HepG2 (cell line): Measurements from ENCODE around the gene GLYATL1B. TPM values are rescaled to one million over a fixed set of nuclear protein-coding genes. Genes with fewer than 3 reads are reported as not detected.

Experiments used
- BCLAF1 ChIP-seq: fragments of 450-650 bp; IDR thresholded peaks from 2 replicates; pipeline ENCODE4 v1.6.1; 2017; ENCODE audit warnings: mild to moderate bottlenecking
- ETV6 ChIP-seq: sonication (generic); formaldehyde crosslinking; conservative IDR thresholded peaks from 2 replicates; pipeline ENCODE4 v1.4.0; 2020; ENCODE audit warnings: missing genetic modification reagents
- FOXJ3 ChIP-seq: sonication (generic); formaldehyde crosslinking; IDR thresholded peaks from 2 replicates; pipeline ENCODE4 v1.4.0; 2020; ENCODE audit warnings: missing genetic modification reagents, mild to moderate bottlenecking, borderline replicate concordance
- KDM6A ChIP-seq: IDR thresholded peaks from 2 replicates; pipeline ENCODE4 v1.6.1; 2016; ENCODE audit warnings: low read depth
- RXRA ChIP-seq: sonication (generic); formaldehyde crosslinking; IDR thresholded peaks from 2 replicates; pipeline ENCODE4 v1.5.1; 2020; ENCODE audit warnings: missing genetic modification reagents
- TEAD3 ChIP-seq: optimal IDR thresholded peaks from 2 replicates; pipeline ENCODE3; 2016; ENCODE audit warnings: borderline replicate concordance
- ZBTB42 ChIP-seq: sonication (generic); formaldehyde crosslinking; IDR thresholded peaks from 2 replicates; pipeline ENCODE4 v1.5.0; 2020; ENCODE audit warnings: mild to moderate bottlenecking, missing genetic modification reagents
- ZFP91 ChIP-seq: sonication (generic); formaldehyde crosslinking; IDR thresholded peaks from 2 replicates; pipeline ENCODE4 v1.9.0; 2022; ENCODE audit warnings: missing genetic modification reagents, mild to moderate bottlenecking, borderline replicate concordance
- ZKSCAN5 ChIP-seq: sonication (generic); formaldehyde crosslinking; IDR thresholded peaks from 2 replicates; pipeline ENCODE4 v1.5.1; 2020; ENCODE audit warnings: mild to moderate bottlenecking, missing genetic modification reagents
- ZKSCAN8 ChIP-seq: IDR thresholded peaks from 2 replicates; pipeline ENCODE4 v1.6.1; 2016; ENCODE audit warnings: borderline replicate concordance, missing genetic modification reagents, missing compliant biosample characterization
- ZNF251 ChIP-seq: sonication (generic); formaldehyde crosslinking; IDR thresholded peaks from 2 replicates; pipeline ENCODE4 v1.9.0; 2021; ENCODE audit warnings: mild to moderate bottlenecking, missing genetic modification reagents
- ZNF30 ChIP-seq: sonication (generic); formaldehyde crosslinking; IDR thresholded peaks from 2 replicates; pipeline ENCODE4 v1.5.0; 2020; ENCODE audit warnings: mild to moderate bottlenecking, missing genetic modification reagents
- ZNF780A ChIP-seq: sonication (generic); formaldehyde crosslinking; IDR thresholded peaks from 2 replicates; pipeline ENCODE4 v1.8.0; 2022; ENCODE audit warnings: mild to moderate bottlenecking, missing genetic modification reagents, moderate library complexity
- ZSCAN25 ChIP-seq: sonication (generic); formaldehyde crosslinking; IDR thresholded peaks from 2 replicates; pipeline ENCODE4 v1.8.0; 2022; ENCODE audit warnings: mild to moderate bottlenecking, missing genetic modification reagents
- polyA plus RNA-seq, 8 experiments: library from polyadenylated mRNA; depleted of rRNA in 3 of 8; stranded (reverse) in 7 of 8; unstranded in 1 of 8; fragments of >200 nt; fragmentation: Illumina TruSeq in 4 of 8; extraction: Trizol in 4 of 8; gene quantifications; 2 replicates each; pipeline versions ENCODE4 v1.2.1 to v1.2.3, GENCODE V29; 2011 to 2016; ENCODE audit warnings: low read depth in 4 of 8, missing spikeins in 1 of 8, mixed read lengths in 1 of 8; ENCODE audit not compliant: insufficient read depth in 1 of 8
- total RNA-seq, 5 experiments: library from RNA; depleted of rRNA; stranded (reverse); fragments of >200 nt; fragmentation: Illumina TruSeq; extraction: Trizol; gene quantifications; 2 replicates each; pipeline ENCODE4 v1.2.3, GENCODE V29; 2016; ENCODE audit warnings: low read depth in 1 of 5
- TF ChIP-seq, protein P1 (sequence below): sonication (generic); formaldehyde crosslinking; IDR thresholded peaks from 2 replicates; pipeline ENCODE4 v1.5.0; 2020; ENCODE audit warnings: mild to moderate bottlenecking, missing genetic modification reagents
- TF ChIP-seq, protein P2 (sequence below): sonication (generic); formaldehyde crosslinking; IDR thresholded peaks from 2 replicates; pipeline ENCODE4 v1.4.0; 2020; ENCODE audit warnings: mild to moderate bottlenecking, missing genetic modification reagents
- TF ChIP-seq, protein P3 (sequence below): sonication (generic); formaldehyde crosslinking; IDR thresholded peaks from 2 replicates; pipeline ENCODE4 v1.4.0; 2020; ENCODE audit warnings: missing genetic modification reagents, borderline replicate concordance

The GLYATL1B gene
- total and polyA plus RNA-seq, 2 of the 13 experiments (the other 11 are each of a cell fraction or from before 2014, with no cell fraction given) = not detected

GRCh38 chr11:59135648-59136461 lies 49.7 kb downstream of the GLYATL1B start (continued):
- TF ChIP-seq TEAD3 (peak; percentile 49), KDM6A (CRISPR knock-in tag) (peak; percentile 5; the same call in 1 of the 2 replicates), ZKSCAN8 (CRISPR knock-in tag) (no peak), ZBTB42 (CRISPR knock-in tag) (no peak), ETV6 (CRISPR knock-in tag) (no peak), ZKSCAN5 (CRISPR knock-in tag) (no peak), ZNF251 (CRISPR knock-in tag) (no peak), BCLAF1 (no peak), ZFP91 (CRISPR knock-in tag) (no peak; the same call in 1 of the 2 replicates), FOXJ3 (CRISPR knock-in tag) (no peak), ZSCAN25 (CRISPR knock-in tag) (no peak), ZNF780A (CRISPR knock-in tag) (no peak), RXRA (CRISPR knock-in tag) (peak; percentile 42; the same call in 1 of the 2 replicates), ZNF30 (CRISPR knock-in tag) (no peak)
- TF ChIP-seq, protein P1, sequence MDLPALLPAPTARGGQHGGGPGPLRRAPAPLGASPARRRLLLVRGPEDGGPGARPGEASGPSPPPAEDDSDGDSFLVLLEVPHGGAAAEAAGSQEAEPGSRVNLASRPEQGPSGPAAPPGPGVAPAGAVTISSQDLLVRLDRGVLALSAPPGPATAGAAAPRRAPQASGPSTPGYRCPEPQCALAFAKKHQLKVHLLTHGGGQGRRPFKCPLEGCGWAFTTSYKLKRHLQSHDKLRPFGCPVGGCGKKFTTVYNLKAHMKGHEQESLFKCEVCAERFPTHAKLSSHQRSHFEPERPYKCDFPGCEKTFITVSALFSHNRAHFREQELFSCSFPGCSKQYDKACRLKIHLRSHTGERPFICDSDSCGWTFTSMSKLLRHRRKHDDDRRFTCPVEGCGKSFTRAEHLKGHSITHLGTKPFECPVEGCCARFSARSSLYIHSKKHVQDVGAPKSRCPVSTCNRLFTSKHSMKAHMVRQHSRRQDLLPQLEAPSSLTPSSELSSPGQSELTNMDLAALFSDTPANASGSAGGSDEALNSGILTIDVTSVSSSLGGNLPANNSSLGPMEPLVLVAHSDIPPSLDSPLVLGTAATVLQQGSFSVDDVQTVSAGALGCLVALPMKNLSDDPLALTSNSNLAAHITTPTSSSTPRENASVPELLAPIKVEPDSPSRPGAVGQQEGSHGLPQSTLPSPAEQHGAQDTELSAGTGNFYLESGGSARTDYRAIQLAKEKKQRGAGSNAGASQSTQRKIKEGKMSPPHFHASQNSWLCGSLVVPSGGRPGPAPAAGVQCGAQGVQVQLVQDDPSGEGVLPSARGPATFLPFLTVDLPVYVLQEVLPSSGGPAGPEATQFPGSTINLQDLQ = no peak
- TF ChIP-seq, protein P2, sequence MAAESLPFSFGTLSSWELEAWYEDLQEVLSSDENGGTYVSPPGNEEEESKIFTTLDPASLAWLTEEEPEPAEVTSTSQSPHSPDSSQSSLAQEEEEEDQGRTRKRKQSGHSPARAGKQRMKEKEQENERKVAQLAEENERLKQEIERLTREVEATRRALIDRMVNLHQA (CRISPR knock-in tag) = no peak
- TF ChIP-seq, protein P3, sequence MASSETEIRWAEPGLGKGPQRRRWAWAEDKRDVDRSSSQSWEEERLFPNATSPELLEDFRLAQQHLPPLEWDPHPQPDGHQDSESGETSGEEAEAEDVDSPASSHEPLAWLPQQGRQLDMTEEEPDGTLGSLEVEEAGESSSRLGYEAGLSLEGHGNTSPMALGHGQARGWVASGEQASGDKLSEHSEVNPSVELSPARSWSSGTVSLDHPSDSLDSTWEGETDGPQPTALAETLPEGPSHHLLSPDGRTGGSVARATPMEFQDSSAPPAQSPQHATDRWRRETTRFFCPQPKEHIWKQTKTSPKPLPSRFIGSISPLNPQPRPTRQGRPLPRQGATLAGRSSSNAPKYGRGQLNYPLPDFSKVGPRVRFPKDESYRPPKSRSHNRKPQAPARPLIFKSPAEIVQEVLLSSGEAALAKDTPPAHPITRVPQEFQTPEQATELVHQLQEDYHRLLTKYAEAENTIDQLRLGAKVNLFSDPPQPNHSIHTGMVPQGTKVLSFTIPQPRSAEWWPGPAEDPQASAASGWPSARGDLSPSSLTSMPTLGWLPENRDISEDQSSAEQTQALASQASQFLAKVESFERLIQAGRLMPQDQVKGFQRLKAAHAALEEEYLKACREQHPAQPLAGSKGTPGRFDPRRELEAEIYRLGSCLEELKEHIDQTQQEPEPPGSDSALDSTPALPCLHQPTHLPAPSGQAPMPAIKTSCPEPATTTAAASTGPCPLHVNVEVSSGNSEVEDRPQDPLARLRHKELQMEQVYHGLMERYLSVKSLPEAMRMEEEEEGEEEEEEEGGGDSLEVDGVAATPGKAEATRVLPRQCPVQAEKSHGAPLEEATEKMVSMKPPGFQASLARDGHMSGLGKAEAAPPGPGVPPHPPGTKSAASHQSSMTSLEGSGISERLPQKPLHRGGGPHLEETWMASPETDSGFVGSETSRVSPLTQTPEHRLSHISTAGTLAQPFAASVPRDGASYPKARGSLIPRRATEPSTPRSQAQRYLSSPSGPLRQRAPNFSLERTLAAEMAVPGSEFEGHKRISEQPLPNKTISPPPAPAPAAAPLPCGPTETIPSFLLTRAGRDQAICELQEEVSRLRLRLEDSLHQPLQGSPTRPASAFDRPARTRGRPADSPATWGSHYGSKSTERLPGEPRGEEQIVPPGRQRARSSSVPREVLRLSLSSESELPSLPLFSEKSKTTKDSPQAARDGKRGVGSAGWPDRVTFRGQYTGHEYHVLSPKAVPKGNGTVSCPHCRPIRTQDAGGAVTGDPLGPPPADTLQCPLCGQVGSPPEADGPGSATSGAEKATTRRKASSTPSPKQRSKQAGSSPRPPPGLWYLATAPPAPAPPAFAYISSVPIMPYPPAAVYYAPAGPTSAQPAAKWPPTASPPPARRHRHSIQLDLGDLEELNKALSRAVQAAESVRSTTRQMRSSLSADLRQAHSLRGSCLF (CRISPR knock-in tag) = no peak
